Spleen (tissue), 7 donors: Measurements from ENCODE around the gene MFSD2B.

Source experiments
- POLR2AphosphoS5 ChIP-seq, 3 donors: sonication (generic); formaldehyde crosslinking; IDR thresholded peaks; one replicate each; pipeline ENCODE4 v1.5.1; 2017; ENCODE audit warnings: antibody characterized with exemption in 3 of 3
- TF ChIP-seq, protein P1 (sequence below), 11 experiments: fragments of 200-600 bp in 7 of 11; fragments of 450-650 bp in 4 of 11; sonication (generic) in 4 of 11; IDR thresholded peaks in 8 of 11; conservative IDR thresholded peaks in 3 of 11; 1 replicate in 7 of 11; 2 replicates in 4 of 11; pipeline versions ENCODE4 v1.4.0 to v1.8.0; 2016 to 2021; ENCODE audit warnings: antibody characterized with exemption in 11 of 11, inconsistent platforms in 4 of 11, mild to moderate bottlenecking in 1 of 11
- donor health status: DM: no; HTN: no; CAD: no; lungs with moderate emphysema.
- donor health status: DM: no; HTN: no; CAD: no.
- donor health status: DM: no; HTN: no; CAD: no.

DNA sequence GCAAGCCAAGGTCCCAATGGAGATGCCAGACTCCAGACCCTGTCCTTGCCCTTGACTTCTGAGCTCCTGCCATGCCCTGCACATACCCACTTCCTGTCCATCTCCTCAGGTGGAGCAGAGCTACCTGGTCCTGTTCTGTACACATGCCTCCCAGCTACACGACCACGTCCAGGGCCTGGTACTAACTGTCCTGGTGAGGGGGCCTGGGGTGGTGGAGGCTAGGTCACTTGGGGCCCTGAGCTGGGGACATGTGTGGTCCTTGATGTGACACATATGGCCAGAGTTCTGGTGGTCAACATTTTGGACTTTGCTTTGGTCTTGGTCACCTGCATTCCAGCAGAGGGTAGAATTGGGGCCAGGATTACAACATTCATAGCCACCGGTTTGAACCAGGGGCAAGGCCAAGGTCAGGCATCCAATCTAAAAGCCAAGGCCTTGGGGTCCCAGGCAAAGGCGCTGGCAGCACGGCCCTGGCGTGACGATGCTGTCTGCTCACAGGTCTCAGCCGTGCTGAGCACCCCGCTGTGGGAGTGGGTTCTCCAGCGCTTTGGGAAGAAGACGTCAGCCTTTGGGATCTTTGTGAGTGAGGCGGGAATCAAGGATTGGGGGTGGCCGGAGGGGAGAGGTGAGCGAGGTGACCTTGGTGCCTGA, 12.6 kb downstream of the MFSD2B start:
- TF ChIP-seq, protein P1, sequence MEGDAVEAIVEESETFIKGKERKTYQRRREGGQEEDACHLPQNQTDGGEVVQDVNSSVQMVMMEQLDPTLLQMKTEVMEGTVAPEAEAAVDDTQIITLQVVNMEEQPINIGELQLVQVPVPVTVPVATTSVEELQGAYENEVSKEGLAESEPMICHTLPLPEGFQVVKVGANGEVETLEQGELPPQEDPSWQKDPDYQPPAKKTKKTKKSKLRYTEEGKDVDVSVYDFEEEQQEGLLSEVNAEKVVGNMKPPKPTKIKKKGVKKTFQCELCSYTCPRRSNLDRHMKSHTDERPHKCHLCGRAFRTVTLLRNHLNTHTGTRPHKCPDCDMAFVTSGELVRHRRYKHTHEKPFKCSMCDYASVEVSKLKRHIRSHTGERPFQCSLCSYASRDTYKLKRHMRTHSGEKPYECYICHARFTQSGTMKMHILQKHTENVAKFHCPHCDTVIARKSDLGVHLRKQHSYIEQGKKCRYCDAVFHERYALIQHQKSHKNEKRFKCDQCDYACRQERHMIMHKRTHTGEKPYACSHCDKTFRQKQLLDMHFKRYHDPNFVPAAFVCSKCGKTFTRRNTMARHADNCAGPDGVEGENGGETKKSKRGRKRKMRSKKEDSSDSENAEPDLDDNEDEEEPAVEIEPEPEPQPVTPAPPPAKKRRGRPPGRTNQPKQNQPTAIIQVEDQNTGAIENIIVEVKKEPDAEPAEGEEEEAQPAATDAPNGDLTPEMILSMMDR (IDR thresholded peaks at IDR 0.05 in 8 of 11, conservative IDR thresholded peaks at IDR 0.05 in 3 of 11): no peak
- peak in 1 of 3 donors; percentile 7 for TF ChIP-seq POLR2AphosphoS5 (IDR thresholded peaks at IDR 0.05)
